ENCODE results near the gene MYPOP.

MYPOP gene

GRCh38 chr19:45863840-45864628 is 38.4 kb downstream of the MYPOP start, which contains the start of gene FOXA3:
TSS of gene FOXA3 (plus strand) at chr19:45864326. CDS start at chr19:45864457, 131 bp downstream.
- DNase-seq (ENCODE audit: low read depth, low spot score), result no peak

GRCh38 chr19:45863335-45863839 is 39.0 kb downstream of the MYPOP start:
- DNase-seq (ENCODE audit: low read depth, low spot score), result no peak

GRCh38 chr19:45862564-45863334 is 39.7 kb downstream of the MYPOP start, which contains the start of gene SYMPK:
TSS of gene SYMPK (minus strand) at chr19:45863147. CDS start at chr19:45854495, 8,652 bp downstream.
- DNase-seq (ENCODE audit: low read depth, low spot score), result peak; percentile 94

DNA sequence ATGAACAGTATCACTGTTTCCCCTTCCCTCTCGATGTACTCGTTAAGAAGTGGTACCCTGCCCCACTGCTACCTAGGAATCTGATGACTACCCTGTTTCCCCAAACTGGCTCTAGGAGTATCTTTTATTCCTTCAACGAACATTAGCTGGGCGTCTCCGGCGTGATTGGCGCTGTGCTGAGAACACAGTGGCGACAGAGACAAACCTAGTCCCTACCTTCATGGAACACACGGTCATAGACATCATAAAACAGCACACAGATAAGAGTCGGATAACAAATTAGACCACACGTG is 40.2 kb downstream of the MYPOP start:
- no peak for DNase-seq (ENCODE audit: low read depth, low spot score)

- DNase-seq (ENCODE audit: low read depth, low spot score), result no peak
These were observed 41.8 kb downstream of the MYPOP start for GRCh38 chr19:45860359-45861259.

DNA sequence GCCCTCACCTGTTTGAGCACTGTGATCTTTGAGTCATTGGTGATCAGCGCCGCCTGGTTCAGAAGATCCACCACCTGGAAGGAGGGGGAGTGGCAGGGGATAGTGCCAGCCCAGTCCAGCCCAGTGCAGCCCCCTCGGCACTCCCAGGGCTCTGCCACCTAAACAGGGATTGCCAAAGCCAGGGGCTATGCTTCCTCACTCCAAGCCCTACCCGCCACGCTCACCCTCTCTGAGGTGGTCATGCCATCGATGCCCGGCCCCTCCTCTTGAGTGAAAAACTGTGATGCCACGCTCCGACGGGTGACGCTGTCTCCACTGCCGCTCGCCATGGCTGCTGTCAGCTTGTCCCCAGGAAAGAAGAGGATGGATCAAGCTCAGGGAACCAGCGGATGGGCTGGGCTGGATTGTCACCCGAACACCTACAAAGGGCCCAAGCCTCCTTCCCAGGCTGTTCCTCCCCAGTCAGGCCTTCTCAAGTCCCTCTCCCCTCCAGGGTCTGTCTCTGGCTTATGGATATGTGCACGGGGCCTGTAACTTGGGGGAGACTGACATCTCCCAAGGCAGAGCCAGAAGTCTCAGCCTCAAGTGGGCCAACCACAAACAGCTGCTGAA is 48.1 kb downstream of the MYPOP start:
- DNase-seq (ENCODE audit: low read depth, low spot score), result no peak

DNA sequence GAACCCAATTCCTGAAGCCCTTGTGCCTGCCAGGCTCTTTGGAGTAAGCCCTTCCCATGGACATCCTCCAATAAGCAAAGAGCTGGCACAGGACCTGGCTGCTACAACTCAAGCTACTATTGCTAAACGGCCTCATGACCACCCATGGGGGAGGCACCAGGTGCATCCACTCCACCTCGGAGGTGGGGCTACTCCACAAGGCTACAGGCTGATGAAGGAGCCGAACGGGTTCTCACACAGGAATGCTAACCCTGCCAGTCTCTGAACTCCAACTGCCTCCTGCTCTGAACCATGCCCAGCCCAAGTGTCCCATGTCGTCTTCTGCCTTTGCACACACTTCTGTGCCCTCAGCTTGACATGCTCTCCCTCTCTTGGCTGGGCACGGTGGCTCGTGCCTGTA is 49.4 kb downstream of the MYPOP start:
- no peak for DNase-seq (ENCODE audit: low read depth, low spot score)

GRCh38 chr19:45852145-45852750 is 50.2 kb downstream of the MYPOP start:
- DNase-seq (ENCODE audit: low read depth, low spot score), result no peak

DNA sequence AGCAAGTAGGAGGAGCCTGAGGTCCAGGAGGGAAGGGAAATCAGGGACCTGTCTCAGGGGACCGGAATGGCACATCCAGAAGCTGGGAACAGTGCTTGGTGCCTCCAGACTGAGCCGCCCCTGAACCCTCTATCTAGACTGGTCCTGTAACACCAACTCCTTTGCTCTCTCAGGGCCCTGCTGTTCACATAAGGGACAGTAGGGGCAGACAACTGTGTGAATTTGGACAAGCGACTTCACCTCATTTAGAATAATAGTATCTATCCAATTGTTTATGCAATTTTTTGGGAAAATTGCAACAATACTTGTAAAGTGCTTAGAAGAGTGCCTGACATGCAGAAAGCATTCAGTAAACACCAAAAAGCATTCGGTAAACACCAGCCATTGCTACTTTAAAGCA is 53.5 kb downstream of the MYPOP start:
- no peak for DNase-seq (ENCODE audit: low read depth, low spot score)

DNA sequence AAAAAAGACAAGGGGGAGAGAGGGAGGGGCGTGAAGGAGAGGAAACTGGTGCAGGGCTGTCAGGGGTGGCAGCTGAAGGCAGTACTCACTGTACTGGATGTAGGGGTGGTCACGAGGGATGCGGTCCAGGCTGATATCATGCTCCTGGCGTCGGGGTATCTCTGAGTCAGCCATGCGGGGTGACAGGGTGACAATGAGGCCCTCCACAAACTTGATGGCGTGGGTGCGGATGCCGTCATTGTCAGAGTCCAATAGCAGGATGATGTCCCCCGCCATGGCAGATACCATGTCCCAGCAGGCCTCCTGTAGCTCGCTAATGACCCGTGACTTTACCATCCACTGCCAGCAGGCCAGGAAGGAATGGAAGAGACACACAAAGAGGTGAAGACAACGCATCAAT is 54.8 kb downstream of the MYPOP start:
- DNase-seq (ENCODE audit: low read depth, low spot score), result no peak

- no peak for DNase-seq (ENCODE audit: low read depth, low spot score)
These were observed 60.2 kb downstream of the MYPOP start for GRCh38 chr19:45842198-45842597.
